Right lobe of liver (tissue), 6 donors: Measurements from ENCODE around the gene LDLRAD4. TPM values are rescaled to one million over a fixed set of nuclear protein-coding genes. Genes with fewer than 3 reads are reported as not detected.

Experiments used
- ATAC-seq, 4 donors: fragments of 200-7000 bp; cut with Tn5 transposase; one replicate each; pipeline ENCODE4 v1.9.1; 2020; ENCODE audit warnings: mild to moderate bottlenecking in 4 of 4, moderate library complexity in 4 of 4
- DNase-seq, 3 donors: peaks; one replicate each; pipeline ENCODE4 v3.0.0-alpha.2; 2020
- H3K27ac ChIP-seq, 3 donors: fragments of 200-600 bp; one replicate each; pipeline ENCODE4 v1.8.0; 2022
- H3K27me3 ChIP-seq, 2 donors: fragments of 200-600 bp; one replicate each; pipeline ENCODE4 v1.8.0; 2022
- H3K36me3 ChIP-seq, 4 donors: fragments of 200-600 bp; sonication (generic) in 1 of 4; one replicate each; pipeline versions ENCODE4 v1.5.1 to v1.8.0; 2017 to 2022; ENCODE audit warnings: control low read depth in 1 of 4
- H3K4me1 ChIP-seq, 4 donors: fragments of 200-600 bp; sonication (generic) in 1 of 4; one replicate each; pipeline versions ENCODE4 v1.5.1 to v1.8.0; 2017 to 2022; ENCODE audit warnings: control low read depth in 1 of 4
- H3K4me3 ChIP-seq, 3 donors: fragments of 200-600 bp; one replicate each; pipeline ENCODE4 v1.8.0; 2022
- H3K9me3 ChIP-seq, 4 donors: fragments of 200-600 bp; sonication (generic) in 1 of 4; one replicate each; pipeline versions ENCODE4 v1.5.1 to v1.8.0; 2017 to 2022; ENCODE audit warnings: control low read depth in 1 of 4
- POLR2A ChIP-seq: fragments of 450-650 bp; IDR thresholded peaks from one replicate; pipeline ENCODE4 v1.6.1; 2017; ENCODE audit warnings: antibody characterized with exemption, mild to moderate bottlenecking
- WGBS: methylation state at CpG from one replicate; pipeline ENCODE4 v1.1.6; 2018; ENCODE audit warnings: low coverage, low lambda C conversion rate; ENCODE audit not compliant: insufficient coverage; ENCODE audit errors: missing lambda C conversion rate; 5-methylcytosine and 5-hydroxymethylcytosine counted together
- intact Hi-C, 2 donors: fragments of 100-400 bp; cut with DNase I; formaldehyde crosslinking; loops; one replicate each; pipeline versions ENCODE4 v1.11.2 to v1.14.1; 2022
- total RNA-seq, 6 experiments: library from RNA; depleted of rRNA in 2 of 6; stranded (reverse); fragments of >200 nt in 2 of 6; fragmentation: NEBNext Ultra II Directional in 3 of 6; extraction: Animal tissue kit (Norgen Biotek cat#: 25700) in 3 of 6; gene quantifications; one replicate each; pipeline versions ENCODE4 v1.1.0 to v1.2.4, GENCODE V29; 2016 to 2023
- TF ChIP-seq, protein P1 (sequence below), 4 donors: fragments of 200-600 bp in 3 of 4; fragments of 450-650 bp in 1 of 4; IDR thresholded peaks; one replicate each; pipeline versions ENCODE4 v1.5.1 to v1.8.0; 2016 to 2022; ENCODE audit warnings: antibody characterized with exemption in 4 of 4, mild to moderate bottlenecking in 2 of 4
- donor health status: DM: no; HTN: yes; CAD: no.
- donor health status: DM: no; HTN: no; CAD: no.
- donor health status: DM: no; HTN: no; CAD: no.
- donor health status: DM: no; HTN: yes; CAD: no.
- donor health status: DM: no; HTN: yes; CAD: no.

Gene LDLRAD4
- total RNA-seq, 6 experiments from 2014 or later: 10.6 to 66.4 (median 18.7) TPM

GRCh38 chr18:13331846-13332245 is 113.3 kb downstream of the LDLRAD4 start:
- TF ChIP-seq POLR2A: no peak
- TF ChIP-seq, protein P1, sequence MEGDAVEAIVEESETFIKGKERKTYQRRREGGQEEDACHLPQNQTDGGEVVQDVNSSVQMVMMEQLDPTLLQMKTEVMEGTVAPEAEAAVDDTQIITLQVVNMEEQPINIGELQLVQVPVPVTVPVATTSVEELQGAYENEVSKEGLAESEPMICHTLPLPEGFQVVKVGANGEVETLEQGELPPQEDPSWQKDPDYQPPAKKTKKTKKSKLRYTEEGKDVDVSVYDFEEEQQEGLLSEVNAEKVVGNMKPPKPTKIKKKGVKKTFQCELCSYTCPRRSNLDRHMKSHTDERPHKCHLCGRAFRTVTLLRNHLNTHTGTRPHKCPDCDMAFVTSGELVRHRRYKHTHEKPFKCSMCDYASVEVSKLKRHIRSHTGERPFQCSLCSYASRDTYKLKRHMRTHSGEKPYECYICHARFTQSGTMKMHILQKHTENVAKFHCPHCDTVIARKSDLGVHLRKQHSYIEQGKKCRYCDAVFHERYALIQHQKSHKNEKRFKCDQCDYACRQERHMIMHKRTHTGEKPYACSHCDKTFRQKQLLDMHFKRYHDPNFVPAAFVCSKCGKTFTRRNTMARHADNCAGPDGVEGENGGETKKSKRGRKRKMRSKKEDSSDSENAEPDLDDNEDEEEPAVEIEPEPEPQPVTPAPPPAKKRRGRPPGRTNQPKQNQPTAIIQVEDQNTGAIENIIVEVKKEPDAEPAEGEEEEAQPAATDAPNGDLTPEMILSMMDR (IDR thresholded peaks at IDR 0.05): no peak
- intact Hi-C loops: no loop called here
- H3K4me3 ChIP-seq: no peak overlapping the region
- DNase-seq (no peak), ATAC-seq (no peak)
- no peaks in the 10 kb centered on the region for H3K36me3 ChIP-seq
- H3K27me3 ChIP-seq: no peaks in the 10 kb centered on the region
- 90% methylated on average over 3 of the region's 3 CpGs for WGBS
- no peaks in the 10 kb centered on the region for H3K4me1 ChIP-seq
- H3K9me3 ChIP-seq: no peaks in the 10 kb centered on the region
- H3K27ac ChIP-seq: no peak overlapping the region

GRCh38 chr18:13332874-13333273 is 114.3 kb downstream of the LDLRAD4 start:
- TF ChIP-seq, protein P1 (IDR thresholded peaks at IDR 0.05): no peak
- Histone ChIP-seq H3K9me3 (no peaks in the 10 kb centered on the region), H3K36me3 (no peaks in the 10 kb centered on the region), H3K4me3 (no peak overlapping the region), H3K27ac (no peak overlapping the region), H3K4me1 (peaks cover 0 to 3% (median 1%) of the 10 kb centered on the region in 4 donors), H3K27me3 (no peaks in the 10 kb centered on the region)
- WGBS: 74% methylated on average over 5 of the region's 5 CpGs
- DNase-seq (no peak), ATAC-seq (no peak)
- intact Hi-C loops: no loop called here

- Histone ChIP-seq H3K4me3 (no peak overlapping the region), H3K36me3 (no peaks in the 10 kb centered on the region), H3K9me3 (no peaks in the 10 kb centered on the region), H3K27ac (no peak overlapping the region), H3K4me1 (peaks cover 0 to 14% (median 3%) of the 10 kb centered on the region in 4 donors), H3K27me3 (no peaks in the 10 kb centered on the region)
- WGBS: 90% methylated on average over 5 of the region's 6 CpGs
- intact Hi-C loops: no loop called here
- TF ChIP-seq POLR2A: no peak
- DNase-seq (no peak), ATAC-seq (no peak)
These were observed 117.3 kb downstream of the LDLRAD4 start for GRCh38 chr18:13335903-13336302.

- DNase-seq: no peak
- H3K27me3 ChIP-seq: no peaks in the 10 kb centered on the region
- ATAC-seq: no peak
- 57% methylated on average over 4 of the region's 4 CpGs for WGBS
- TF ChIP-seq POLR2A: no peak
- TF ChIP-seq, protein P1 (IDR thresholded peaks at IDR 0.05): no peak
- peak overlapping the region in 1 of 3 donors; percentile 1 for H3K4me3 ChIP-seq
- peak overlapping the region in 2 of 3 donors; percentile 75 to 83 for H3K27ac ChIP-seq
- intact Hi-C loops: no loop called here
- peaks cover 0 to 14% (median 3%) of the 10 kb centered on the region in 4 donors for H3K4me1 ChIP-seq
- no peaks in the 10 kb centered on the region for H3K9me3 ChIP-seq
- H3K36me3 ChIP-seq: no peaks in the 10 kb centered on the region
These were observed 118.3 kb downstream of the LDLRAD4 start for GRCh38 chr18:13336841-13337240.

DNA sequence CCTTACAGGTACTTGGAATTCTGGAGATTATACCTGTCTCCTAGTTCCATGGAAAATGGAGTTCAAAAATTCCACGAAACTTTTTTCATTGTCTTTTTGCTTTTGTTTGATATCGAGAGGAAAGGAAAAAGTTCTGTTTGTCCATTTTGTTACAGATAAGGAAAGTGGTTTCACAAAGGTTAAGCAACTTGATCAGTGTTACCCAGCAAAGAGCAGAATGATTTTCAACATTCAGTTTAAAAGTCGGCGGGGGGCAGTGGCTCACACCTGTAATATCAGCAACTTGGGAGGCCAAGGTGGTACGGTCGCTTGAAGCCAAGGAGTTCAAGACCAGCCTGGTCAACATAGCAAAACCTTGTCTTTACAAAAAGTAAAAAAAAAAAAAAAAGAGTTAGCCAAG is 118.8 kb downstream of the LDLRAD4 start:
- Histone ChIP-seq H3K27me3 (no peaks in the 10 kb centered on the region), H3K36me3 (no peaks in the 10 kb centered on the region), H3K4me1 (peaks cover 0 to 14% (median 3%) of the 10 kb centered on the region in 4 donors), H3K4me3 (peak overlapping the region in 2 of 3 donors; percentile 1 to 17), H3K27ac (peak overlapping the region; percentile 31 to 83 (median 75)), H3K9me3 (no peaks in the 10 kb centered on the region)
- peak; percentile 43 to 66 (median 46) for ATAC-seq
- TF ChIP-seq, protein P1 (IDR thresholded peaks at IDR 0.05): no peak
- no peak for TF ChIP-seq POLR2A
- WGBS: 31% methylated on average over 6 of the region's 6 CpGs
- no peak for DNase-seq
- intact Hi-C loops: no loop called here
